KOPT-K1 (cell line): ENCODE measurements around the gene HIP1.
"Not testable (repeated sequence)": the region's sequence is repeated elsewhere in the genome, so short reads cannot be mapped to it uniquely, and the experiment has no call there.

Source experiments
- H3K27ac ChIP-seq: fragments of 200-600 bp; sonication (generic); 2 replicates; pipeline ENCODE4 v1.5.1; 2016; ENCODE audit warnings: antibody characterized with exemption, mild to moderate bottlenecking, low read depth, low read length; ENCODE audit not compliant: poor library complexity, severe bottlenecking
- H3K36me3 ChIP-seq: fragments of 200-600 bp; sonication (generic); 2 replicates; pipeline ENCODE4 v1.5.1; 2017; ENCODE audit warnings: antibody characterized with exemption, mild to moderate bottlenecking, low read length, moderate library complexity; ENCODE audit not compliant: insufficient read depth
- H3K9me3 ChIP-seq: fragments of 200-600 bp; sonication (generic); 2 replicates; pipeline ENCODE4 v1.5.1; 2017; ENCODE audit warnings: antibody characterized with exemption, low read length, mild to moderate bottlenecking; ENCODE audit not compliant: insufficient read depth, poor library complexity, severe bottlenecking

HIP1 gene

GRCh38 chr7:75687246-75688088, 51.3 kb downstream of the HIP1 start:
- Histone ChIP-seq H3K9me3 (no peaks in the 10 kb centered on the region), H3K36me3 (no peaks in the 10 kb centered on the region), H3K27ac (no peak overlapping the region)

GRCh38 chr7:75686551-75686950, 52.2 kb downstream of the HIP1 start:
- Histone ChIP-seq H3K36me3 (no peaks in the 10 kb centered on the region), H3K27ac (no peak overlapping the region), H3K9me3 (no peaks in the 10 kb centered on the region)

DNA sequence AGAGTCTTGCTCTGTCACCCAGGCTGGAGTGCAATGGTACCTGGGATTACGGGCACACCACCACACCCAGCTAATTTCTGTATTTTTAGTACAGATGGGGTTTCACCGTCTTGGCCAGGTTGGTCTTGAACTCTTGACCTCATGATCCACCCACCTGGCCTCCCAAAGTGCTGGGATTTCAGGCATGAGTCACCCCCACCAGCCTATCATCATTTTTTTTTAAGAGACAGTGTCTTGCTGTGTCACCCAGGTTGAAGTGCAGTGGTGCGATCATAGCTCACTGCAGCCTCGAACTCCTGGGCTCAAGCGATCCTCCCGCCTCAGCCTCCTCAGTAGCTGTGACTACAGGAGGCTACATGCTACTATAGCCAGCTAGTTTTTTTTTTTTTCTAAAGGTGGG, 56.7 kb downstream of the HIP1 start:
- not testable (repeated sequence) for H3K9me3 ChIP-seq, H3K27ac ChIP-seq, H3K36me3 ChIP-seq

DNA sequence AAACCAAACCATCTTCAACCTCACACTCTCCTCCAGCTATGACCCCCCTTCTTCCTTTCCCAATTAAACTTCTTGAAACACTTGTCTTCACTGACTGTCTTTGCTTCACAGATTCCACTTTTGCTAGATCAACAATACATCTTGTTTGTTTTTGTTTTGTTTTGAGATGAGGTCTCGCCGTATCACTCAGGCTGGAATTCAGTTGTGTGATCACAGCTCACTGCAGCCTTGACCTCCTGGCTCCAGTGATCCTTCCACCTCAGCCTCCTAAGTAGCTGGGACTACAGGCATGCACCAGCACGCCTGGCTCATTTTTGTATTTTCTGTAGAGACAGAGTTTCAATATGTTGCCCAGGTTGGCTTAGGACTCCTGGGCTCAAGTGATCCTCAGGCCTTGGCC, 59.7 kb downstream of the HIP1 start:
- H3K36me3 ChIP-seq = no peaks in the 10 kb centered on the region
- peaks cover 8% of the 10 kb centered on the region for H3K9me3 ChIP-seq
- no peak overlapping the region for H3K27ac ChIP-seq

DNA sequence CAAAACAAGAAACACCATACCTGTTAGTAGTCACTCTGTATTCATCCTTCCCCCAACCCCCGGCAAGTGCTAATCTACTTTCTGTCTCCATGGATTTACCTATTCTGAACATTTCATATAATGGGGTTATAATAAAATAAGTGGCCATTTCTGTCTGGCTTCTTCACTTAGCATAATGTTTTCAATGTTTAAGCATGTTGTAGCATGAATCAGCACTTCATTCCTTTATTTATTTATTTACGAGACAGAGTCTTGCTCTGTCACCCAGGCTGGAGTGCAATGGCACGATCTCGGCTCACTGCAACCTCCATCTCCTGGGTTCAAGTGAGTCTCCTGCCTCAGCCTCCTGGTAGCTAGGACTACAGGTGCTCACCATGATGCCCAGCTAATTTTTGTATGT, 69.2 kb downstream of the HIP1 start:
- peaks cover under 1% of the 10 kb centered on the region for H3K9me3 ChIP-seq
- no peak overlapping the region for H3K27ac ChIP-seq
- no peaks in the 10 kb centered on the region for H3K36me3 ChIP-seq

DNA sequence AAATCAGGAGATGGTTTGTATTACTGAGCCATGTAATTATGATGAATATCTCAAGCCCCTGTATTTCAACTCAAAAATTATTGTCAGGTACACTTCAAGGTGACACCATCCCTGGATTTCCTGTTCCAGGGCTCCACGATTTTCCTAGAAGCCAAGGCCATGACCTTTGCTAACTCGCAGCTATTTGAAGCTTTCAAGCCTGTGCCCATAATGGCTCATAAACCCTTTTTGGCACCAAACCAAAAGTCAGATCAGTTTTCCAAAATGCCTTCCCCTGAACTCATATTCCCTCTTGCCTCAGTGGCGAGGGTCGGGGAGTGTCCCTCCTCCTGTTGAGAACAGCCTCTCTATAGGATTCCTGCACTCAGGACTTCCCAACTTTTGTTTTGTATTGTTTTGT, 70.8 kb downstream of the HIP1 start:
- Histone ChIP-seq H3K27ac (no peak overlapping the region), H3K36me3 (no peaks in the 10 kb centered on the region), H3K9me3 (no peaks in the 10 kb centered on the region)

DNA sequence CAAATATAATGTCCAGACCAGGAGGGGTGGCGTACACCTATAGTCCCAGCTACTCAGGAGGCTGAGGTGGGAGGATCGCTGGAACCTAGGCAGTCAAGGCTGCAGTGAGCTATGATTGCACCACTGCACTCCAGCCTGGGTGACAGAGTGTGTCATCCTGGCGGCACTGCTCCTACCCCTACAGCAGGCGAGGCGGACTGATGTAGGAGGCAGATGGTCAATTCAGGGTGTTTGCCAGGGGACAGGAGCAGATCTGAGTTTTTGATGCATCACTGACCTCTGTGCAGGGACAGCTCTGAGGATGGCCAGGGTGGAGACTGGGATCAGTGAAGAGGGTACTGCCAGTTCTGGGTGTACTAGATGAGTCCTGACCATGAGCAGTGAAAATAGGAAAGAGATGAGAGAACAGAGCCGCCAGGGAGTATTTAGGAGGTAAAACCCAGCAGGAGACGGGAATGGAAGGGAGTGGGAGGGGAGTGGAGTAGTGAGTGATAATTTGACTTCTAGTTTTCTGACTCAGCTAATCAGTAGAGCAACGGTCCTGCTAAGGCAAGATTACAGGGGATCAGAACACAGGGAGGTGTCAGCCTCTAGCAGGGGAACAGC, 75.3 kb downstream of the HIP1 start:
- Histone ChIP-seq H3K9me3 (no peaks in the 10 kb centered on the region), H3K36me3 (no peaks in the 10 kb centered on the region), H3K27ac (no peak overlapping the region)

DNA sequence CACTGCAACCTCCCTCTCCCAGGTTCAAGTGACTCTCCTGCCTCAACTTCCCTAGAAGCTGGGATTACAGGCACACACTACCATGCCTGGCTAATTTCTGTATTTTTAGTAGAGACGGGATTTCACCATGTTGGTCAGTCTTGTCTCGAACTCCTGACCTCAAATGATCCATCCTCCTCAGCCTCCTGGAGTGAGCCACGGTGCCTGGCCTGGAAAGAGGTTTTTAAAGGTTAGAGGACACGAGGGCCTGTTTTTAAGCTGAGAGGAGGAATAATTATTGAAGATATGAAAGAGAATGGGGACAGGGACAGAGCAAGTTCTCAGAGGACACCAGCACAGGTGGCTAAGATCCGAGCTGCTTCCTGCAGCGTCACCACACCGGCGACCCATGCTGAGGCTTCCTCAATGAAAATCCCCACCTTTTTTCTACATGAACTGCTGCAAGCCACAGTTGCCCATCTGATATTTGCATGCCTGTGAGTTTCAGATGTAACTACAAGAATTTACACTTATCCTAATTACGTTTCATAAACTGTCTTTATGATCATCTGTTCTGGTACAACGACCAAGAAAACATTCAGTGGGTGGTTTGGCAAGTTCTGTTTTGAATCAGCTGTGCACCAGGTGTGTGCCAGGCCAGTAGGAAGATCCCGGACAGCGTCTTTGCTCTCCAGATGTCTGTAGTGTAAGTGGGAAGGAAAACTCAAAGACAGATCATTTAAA, 76.0 kb downstream of the HIP1 start:
- H3K9me3 ChIP-seq = no peaks in the 10 kb centered on the region
- no peaks in the 10 kb centered on the region for H3K36me3 ChIP-seq
- no peak overlapping the region for H3K27ac ChIP-seq

DNA sequence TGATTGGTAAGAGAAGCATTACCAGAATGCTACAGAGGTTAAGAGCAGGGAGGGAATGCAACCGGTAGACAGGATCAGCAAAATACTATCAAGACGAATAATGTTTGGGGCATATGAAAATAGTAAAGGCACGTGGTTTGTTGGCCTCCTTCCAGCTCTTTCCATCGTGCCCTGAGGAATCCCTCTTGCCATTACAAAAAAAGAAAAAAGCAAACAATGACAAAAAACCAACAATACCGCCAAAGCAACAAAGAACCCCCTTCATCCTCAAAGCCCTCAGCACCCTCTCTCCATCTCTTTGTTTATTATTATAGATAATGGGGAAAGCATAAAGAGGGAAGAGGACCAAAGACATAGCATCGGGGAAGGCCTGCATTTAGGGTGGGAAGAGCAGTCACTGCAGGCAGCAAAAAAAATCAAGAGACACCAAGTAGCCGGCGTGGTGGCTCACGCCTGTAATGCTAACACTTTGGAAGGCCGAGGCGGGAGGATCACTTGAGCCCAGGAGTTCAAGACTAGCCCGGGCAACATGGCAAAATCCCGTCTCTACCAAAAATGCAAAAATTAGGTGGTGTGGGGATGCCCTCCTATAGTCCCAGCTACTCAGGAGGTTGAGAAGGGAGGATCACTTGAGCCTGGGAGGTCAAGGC, 78.0 kb downstream of the HIP1 start:
- H3K9me3 ChIP-seq = no peaks in the 10 kb centered on the region
- H3K36me3 ChIP-seq = no peaks in the 10 kb centered on the region
- H3K27ac ChIP-seq = no peak overlapping the region

- Histone ChIP-seq H3K27ac (no peak overlapping the region), H3K9me3 (no peaks in the 10 kb centered on the region), H3K36me3 (no peaks in the 10 kb centered on the region)
Observed at GRCh38 chr7:75658802-75659201, 79.9 kb downstream of the HIP1 start.

- Histone ChIP-seq H3K27ac (no peak overlapping the region), H3K9me3 (no peaks in the 10 kb centered on the region), H3K36me3 (no peaks in the 10 kb centered on the region)
Observed at GRCh38 chr7:75658369-75658768, 80.4 kb downstream of the HIP1 start.

- Histone ChIP-seq H3K36me3 (no peaks in the 10 kb centered on the region), H3K27ac (no peak overlapping the region), H3K9me3 (no peaks in the 10 kb centered on the region)
Observed at GRCh38 chr7:75657866-75658265, 80.9 kb downstream of the HIP1 start.

- H3K9me3 ChIP-seq = no peaks in the 10 kb centered on the region
- no peak overlapping the region for H3K27ac ChIP-seq
- H3K36me3 ChIP-seq = no peaks in the 10 kb centered on the region
Observed at GRCh38 chr7:75656740-75657139, 82.0 kb downstream of the HIP1 start.

DNA sequence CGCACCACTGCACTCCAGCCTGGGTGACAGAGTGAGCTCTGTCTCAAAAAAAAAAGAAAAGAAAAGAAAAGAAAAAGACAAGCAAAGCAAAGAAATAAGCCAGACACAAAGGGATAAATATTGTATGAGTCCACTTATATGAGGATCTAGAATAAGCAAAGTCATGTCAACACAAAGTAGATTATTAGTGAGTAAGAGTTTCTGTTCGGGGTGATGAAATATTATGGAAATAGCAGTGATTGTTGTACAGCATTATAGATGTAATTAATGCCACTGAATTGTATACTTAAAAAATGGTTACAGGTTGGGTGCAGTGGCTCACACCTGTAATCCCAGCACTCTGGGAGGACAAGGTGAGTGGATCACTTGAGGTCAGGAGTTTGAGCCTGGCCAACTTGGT, 83.2 kb downstream of the HIP1 start:
- H3K9me3 ChIP-seq = no peaks in the 10 kb centered on the region
- no peak overlapping the region for H3K27ac ChIP-seq
- no peaks in the 10 kb centered on the region for H3K36me3 ChIP-seq

DNA sequence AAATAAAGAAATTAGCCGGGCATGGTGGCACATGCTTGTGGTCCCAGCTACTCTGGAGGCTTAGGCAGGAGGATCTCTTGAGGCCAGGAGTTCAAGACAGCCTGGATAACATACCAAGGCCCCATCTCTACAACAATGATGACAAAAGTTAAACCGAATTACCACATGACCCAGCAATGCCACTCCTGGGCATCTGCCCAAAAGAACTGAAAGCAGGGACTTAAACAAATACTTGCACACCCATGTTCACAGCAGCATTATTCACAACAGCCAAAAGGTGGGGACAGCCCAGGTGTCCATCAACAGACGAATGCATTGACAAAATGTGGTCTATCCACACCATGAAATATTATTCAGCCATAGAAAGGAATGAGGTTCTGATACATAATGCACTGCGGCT, 83.9 kb downstream of the HIP1 start:
- no peaks in the 10 kb centered on the region for H3K36me3 ChIP-seq

More for the DNA sequence above, 83.9 kb downstream of the HIP1 start:
- Histone ChIP-seq H3K9me3 (no peaks in the 10 kb centered on the region), H3K27ac (no peak overlapping the region)
